Breast epithelium (tissue), 4 donors: ENCODE measurements around the gene SOCS2. TPM values are rescaled to one million over a fixed set of nuclear protein-coding genes. Genes with fewer than 3 reads are reported as not detected.

Source experiments
- DNase-seq, 2 donors: peaks; one replicate each; pipeline ENCODE4 v3.0.0-alpha.2; 2019; ENCODE audit warnings: low spot score in 2 of 2
- H3K27ac ChIP-seq, 2 donors: fragments of 200-600 bp; sonication (generic) in 1 of 2; one replicate each; pipeline ENCODE4 v1.5.1; 2016 to 2019; ENCODE audit warnings: mild to moderate bottlenecking in 1 of 2
- H3K27me3 ChIP-seq, 2 donors: fragments of 200-600 bp; sonication (generic) in 1 of 2; one replicate each; pipeline versions ENCODE4 v1.5.1 to v1.6.0; 2017 to 2019; ENCODE audit warnings: control low read depth in 1 of 2, mild to moderate bottlenecking in 1 of 2
- H3K36me3 ChIP-seq: fragments of 200-600 bp; one replicate; pipeline ENCODE4 v1.5.1; 2019
- H3K4me1 ChIP-seq, 2 donors: fragments of 200-600 bp; sonication (generic); one replicate each; pipeline ENCODE4 v1.5.1; 2016 to 2019; ENCODE audit warnings: control low read depth in 1 of 2
- H3K4me3 ChIP-seq, 3 donors: fragments of 200-600 bp; sonication (generic); 1 replicate in 2 of 3; 2 replicates in 1 of 3; pipeline ENCODE4 v1.5.1; 2016 to 2019; ENCODE audit warnings: mild to moderate bottlenecking in 3 of 3, moderate library complexity in 2 of 3
- H3K9me3 ChIP-seq, 2 donors: fragments of 200-600 bp; sonication (generic) in 1 of 2; one replicate each; pipeline ENCODE4 v1.5.1; 2016 to 2019; ENCODE audit warnings: control low read depth in 1 of 2
- CTCF ChIP-seq, 3 donors: fragments of 450-650 bp; IDR thresholded peaks; one replicate each; pipeline ENCODE4 v1.5.1; 2016 to 2017; ENCODE audit warnings: antibody characterized with exemption in 3 of 3, mild to moderate bottlenecking in 3 of 3, moderate library complexity in 3 of 3
- POLR2A ChIP-seq: fragments of 450-650 bp; IDR thresholded peaks from one replicate; pipeline ENCODE4 v1.6.1; 2016; ENCODE audit warnings: antibody characterized with exemption, mild to moderate bottlenecking, moderate library complexity
- POLR2AphosphoS5 ChIP-seq, 3 donors: sonication (generic); formaldehyde crosslinking; IDR thresholded peaks; one replicate each; pipeline ENCODE4 v1.6.1; 2017; ENCODE audit warnings: antibody characterized with exemption in 3 of 3
- intact Hi-C: fragments of 100-400 bp; cut with DNase I; formaldehyde crosslinking; loops from one replicate; pipeline ENCODE4 v1.15.1; 2023; ENCODE audit warnings: low total_unique reads
- total RNA-seq, 3 donors: library from RNA; depleted of rRNA; stranded (reverse); fragments of >200 nt; gene quantifications; one replicate each; pipeline ENCODE4 v1.1.0, GENCODE V29; 2016

SOCS2 gene
- total RNA-seq, 3 donors from 2014 or later = 29.0 to 59.4 (median 59.0) TPM

- intact Hi-C loops = no loop called here
- DNase-seq = no peak
- Histone ChIP-seq H3K27ac (no peak overlapping the region), H3K4me3 (no peak overlapping the region), H3K36me3 (no peaks in the 10 kb centered on the region), H3K27me3 (no peaks in the 10 kb centered on the region), H3K4me1 (no peaks in the 10 kb centered on the region), H3K9me3 (no peaks in the 10 kb centered on the region)
- TF ChIP-seq POLR2AphosphoS5 (IDR thresholded peaks at IDR 0.05) = no peak
- no peak for TF ChIP-seq CTCF (IDR thresholded peaks at IDR 0.05)
- no peak for TF ChIP-seq POLR2A
Observed at GRCh38 chr12:93612776-93613175, 40.3 kb downstream of the SOCS2 start.

GRCh38 chr12:93614917-93615596, 42.6 kb downstream of the SOCS2 start:
- H3K27ac ChIP-seq = no peak overlapping the region
- no peaks in the 10 kb centered on the region for H3K36me3 ChIP-seq
- TF ChIP-seq POLR2AphosphoS5 (IDR thresholded peaks at IDR 0.05) (no peak), CTCF (IDR thresholded peaks at IDR 0.05) (no peak), POLR2A (no peak)
- no peaks in the 10 kb centered on the region for H3K9me3 ChIP-seq
- DNase-seq = no peak
- H3K27me3 ChIP-seq = no peaks in the 10 kb centered on the region
- intact Hi-C loops = no loop called here
- no peak overlapping the region for H3K4me3 ChIP-seq
- no peaks in the 10 kb centered on the region for H3K4me1 ChIP-seq

GRCh38 chr12:93616584-93617101, 44.2 kb downstream of the SOCS2 start:
- TF ChIP-seq POLR2A (no peak), CTCF (IDR thresholded peaks at IDR 0.05) (no peak), POLR2AphosphoS5 (IDR thresholded peaks at IDR 0.05) (no peak)
- intact Hi-C loops = no loop called here
- Histone ChIP-seq H3K27me3 (no peaks in the 10 kb centered on the region), H3K36me3 (no peaks in the 10 kb centered on the region), H3K4me1 (no peaks in the 10 kb centered on the region), H3K4me3 (no peak overlapping the region), H3K27ac (no peak overlapping the region), H3K9me3 (no peaks in the 10 kb centered on the region)
- DNase-seq = no peak

- intact Hi-C loops = no loop called here
- Histone ChIP-seq H3K9me3 (no peaks in the 10 kb centered on the region), H3K36me3 (no peaks in the 10 kb centered on the region), H3K27me3 (no peaks in the 10 kb centered on the region), H3K4me1 (no peaks in the 10 kb centered on the region), H3K27ac (no peak overlapping the region), H3K4me3 (no peak overlapping the region)
- no peak for DNase-seq
- no peak for TF ChIP-seq POLR2AphosphoS5 (IDR thresholded peaks at IDR 0.05)
- TF ChIP-seq CTCF (IDR thresholded peaks at IDR 0.05) = no peak
- TF ChIP-seq POLR2A = no peak
Observed at GRCh38 chr12:93618891-93619410, 46.5 kb downstream of the SOCS2 start.

GRCh38 chr12:93621986-93622385, 49.5 kb downstream of the SOCS2 start:
- intact Hi-C loops = no loop called here
- TF ChIP-seq CTCF (IDR thresholded peaks at IDR 0.05) = no peak
- no peak for TF ChIP-seq POLR2AphosphoS5 (IDR thresholded peaks at IDR 0.05)
- TF ChIP-seq POLR2A = no peak
- no peak overlapping the region for H3K27ac ChIP-seq

More at GRCh38 chr12:93621986-93622385, 49.5 kb downstream of the SOCS2 start:
- Histone ChIP-seq H3K4me1 (no peaks in the 10 kb centered on the region), H3K9me3 (no peaks in the 10 kb centered on the region), H3K4me3 (no peak overlapping the region), H3K27me3 (no peaks in the 10 kb centered on the region), H3K36me3 (no peaks in the 10 kb centered on the region)
- DNase-seq = no peak
